D721Med (cell line): ENCODE data around the gene LGMN.
A peak's percentile ranks its signal among the peaks of the same experiment; 100 is the strongest.

ENCODE experiments used
- DNase-seq: peaks from one replicate; pipeline ENCODE4 v3.0.0; 2011; ENCODE audit warnings: low spot score; ENCODE audit not compliant: insufficient read length
- FAIRE-seq: peaks from 2 replicates; lab custom pipeline; 2011; peaks lifted over from hg19 to GRCh38; lab: Jason Lieb, UNC
- TF ChIP-seq, protein P1 (sequence below): IDR thresholded peaks from 2 replicates; pipeline ENCODE4 v1.5.1; 2012; ENCODE audit warnings: mild to moderate bottlenecking, control low read depth; ENCODE audit not compliant: insufficient read depth; ENCODE audit errors: missing control alignments

LGMN gene

DNA sequence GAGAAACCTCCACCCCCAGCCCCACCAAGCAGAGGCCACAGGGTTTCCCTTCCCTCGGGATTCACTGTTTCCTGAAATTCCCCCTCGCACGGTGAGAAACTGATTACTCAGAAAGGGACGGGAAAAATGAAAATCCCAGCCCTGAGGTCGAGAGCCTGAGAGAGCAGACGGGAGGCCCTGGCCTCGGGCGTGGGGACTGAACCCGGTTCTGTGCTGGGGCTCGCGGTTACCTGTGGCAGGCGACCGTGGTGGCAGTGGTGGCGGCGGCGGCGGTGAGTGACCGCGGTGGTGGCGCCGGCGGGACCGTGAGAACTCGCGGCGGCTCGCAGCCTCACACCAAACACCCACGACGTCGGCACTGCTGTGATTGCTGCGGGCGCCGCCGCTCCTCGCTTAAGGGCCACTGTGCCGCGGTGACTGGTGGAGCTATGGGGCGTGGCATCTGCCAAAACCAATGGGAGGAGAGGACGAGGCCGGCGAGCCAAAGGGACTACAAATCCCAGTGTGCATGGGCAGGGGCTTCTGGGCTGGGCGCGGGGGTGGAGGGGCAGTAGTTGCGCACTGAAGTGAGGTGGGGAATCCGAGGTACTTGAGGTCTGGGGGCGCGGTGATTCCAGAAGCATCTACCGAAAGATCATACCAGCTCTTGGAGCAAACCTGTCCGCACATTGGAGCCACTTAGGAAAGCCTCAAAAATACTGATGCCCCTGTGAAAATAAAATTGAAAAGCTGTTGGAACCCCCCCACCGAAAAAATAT is at the start of gene LGMN:
TSS of gene LGMN (minus strand) at position 369 of the 758 bp plus-strand sequence. CDS start 15,841 bp downstream, outside the sequence.
- peak; percentile 93 for DNase-seq
- TF ChIP-seq, protein P1, sequence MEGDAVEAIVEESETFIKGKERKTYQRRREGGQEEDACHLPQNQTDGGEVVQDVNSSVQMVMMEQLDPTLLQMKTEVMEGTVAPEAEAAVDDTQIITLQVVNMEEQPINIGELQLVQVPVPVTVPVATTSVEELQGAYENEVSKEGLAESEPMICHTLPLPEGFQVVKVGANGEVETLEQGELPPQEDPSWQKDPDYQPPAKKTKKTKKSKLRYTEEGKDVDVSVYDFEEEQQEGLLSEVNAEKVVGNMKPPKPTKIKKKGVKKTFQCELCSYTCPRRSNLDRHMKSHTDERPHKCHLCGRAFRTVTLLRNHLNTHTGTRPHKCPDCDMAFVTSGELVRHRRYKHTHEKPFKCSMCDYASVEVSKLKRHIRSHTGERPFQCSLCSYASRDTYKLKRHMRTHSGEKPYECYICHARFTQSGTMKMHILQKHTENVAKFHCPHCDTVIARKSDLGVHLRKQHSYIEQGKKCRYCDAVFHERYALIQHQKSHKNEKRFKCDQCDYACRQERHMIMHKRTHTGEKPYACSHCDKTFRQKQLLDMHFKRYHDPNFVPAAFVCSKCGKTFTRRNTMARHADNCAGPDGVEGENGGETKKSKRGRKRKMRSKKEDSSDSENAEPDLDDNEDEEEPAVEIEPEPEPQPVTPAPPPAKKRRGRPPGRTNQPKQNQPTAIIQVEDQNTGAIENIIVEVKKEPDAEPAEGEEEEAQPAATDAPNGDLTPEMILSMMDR = no peak
- no peak for FAIRE-seq

DNA sequence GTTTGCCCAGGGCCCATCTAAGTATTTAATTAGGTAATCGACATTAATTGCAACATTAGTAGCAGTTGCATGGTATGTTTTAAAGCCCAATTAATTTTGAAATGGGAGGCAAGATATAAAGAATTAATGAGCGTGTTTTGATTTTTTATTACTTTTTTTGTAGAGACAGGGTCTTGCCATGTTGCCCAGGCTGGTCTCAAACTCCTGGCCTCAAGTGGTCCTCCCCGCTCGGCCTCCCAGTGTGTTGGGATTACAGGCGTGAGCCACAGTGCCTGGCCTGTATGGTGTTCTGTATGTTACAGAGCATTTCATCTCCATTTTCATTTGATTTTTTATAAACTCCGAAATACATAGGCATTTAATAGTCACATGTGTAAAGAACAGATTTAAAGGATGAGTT is 46.5 kb upstream of the LGMN start:
- FAIRE-seq (no peak), DNase-seq (no peak)
- TF ChIP-seq, protein P1 = no peak

DNA sequence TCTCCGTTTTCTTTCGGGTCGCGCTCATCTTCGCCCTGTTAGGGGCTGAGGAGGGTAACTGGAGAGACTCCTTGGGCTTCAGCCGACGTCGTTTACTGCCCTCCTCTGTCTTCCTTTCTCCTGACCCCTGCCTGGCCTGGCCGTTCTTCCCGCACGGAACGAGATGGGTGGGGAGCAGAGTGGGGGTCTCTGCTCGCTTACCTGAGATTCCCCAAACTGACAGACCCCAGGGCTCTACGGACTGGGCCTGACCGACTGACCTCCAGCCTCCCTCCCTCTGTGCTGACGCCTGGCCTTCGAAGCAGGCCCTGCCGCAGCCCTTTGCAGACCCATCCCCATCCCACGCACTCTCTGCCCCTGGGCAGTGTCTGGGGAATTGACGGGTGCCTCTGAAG is 46.1 kb upstream of the LGMN start:
- FAIRE-seq = no peak
- TF ChIP-seq, protein P1 = no peak
- DNase-seq = no peak

DNA sequence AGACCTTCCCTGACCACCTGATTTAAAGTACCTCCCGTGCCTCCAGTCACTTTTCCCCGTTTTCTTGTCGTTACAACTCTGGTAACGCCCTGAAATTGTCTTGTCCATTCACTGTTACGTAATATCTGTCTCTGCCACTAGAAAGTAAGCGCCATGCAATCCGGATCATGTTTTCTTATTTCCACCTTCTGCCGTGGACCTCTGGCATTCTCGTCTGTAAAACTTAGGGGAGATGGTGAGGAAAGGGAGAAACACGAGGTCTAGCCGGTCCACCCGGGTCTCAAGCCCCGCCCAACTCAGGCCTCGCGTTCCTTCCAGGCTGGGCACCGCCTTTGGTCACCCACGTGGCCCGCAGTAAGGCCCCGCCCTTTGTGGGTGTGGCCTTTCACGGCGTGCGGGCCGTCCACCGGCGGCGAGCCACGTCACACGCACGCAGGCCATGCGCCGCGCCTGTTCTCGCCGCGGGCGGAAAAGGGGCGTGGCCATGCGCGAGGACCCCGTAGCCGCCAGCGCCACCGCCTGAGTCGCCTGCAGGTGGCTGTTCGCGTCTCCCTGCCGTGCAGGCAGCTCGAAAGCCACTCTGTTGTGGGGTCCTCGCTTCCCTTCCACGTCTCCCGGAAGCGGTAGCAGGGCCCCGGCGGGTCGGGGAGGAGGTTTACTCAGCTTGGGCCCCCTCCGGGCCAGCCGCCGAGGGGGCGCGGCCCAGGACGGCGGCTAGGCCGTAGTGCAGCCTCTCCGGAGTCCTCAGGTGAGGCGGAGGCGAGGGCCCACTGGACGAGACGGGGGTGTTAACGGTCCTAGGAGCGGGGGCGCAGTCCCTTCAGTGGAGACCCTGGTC is 45.5 kb upstream of the LGMN start, which contains the start of gene GOLGA5:
TSS of gene GOLGA5 (plus strand) at position 597 of the 838 bp plus-strand sequence. CDS start 3,133 bp downstream, outside the sequence.
- TF ChIP-seq, protein P1 = no peak
- FAIRE-seq (no peak), DNase-seq (peak; percentile 34)

DNA sequence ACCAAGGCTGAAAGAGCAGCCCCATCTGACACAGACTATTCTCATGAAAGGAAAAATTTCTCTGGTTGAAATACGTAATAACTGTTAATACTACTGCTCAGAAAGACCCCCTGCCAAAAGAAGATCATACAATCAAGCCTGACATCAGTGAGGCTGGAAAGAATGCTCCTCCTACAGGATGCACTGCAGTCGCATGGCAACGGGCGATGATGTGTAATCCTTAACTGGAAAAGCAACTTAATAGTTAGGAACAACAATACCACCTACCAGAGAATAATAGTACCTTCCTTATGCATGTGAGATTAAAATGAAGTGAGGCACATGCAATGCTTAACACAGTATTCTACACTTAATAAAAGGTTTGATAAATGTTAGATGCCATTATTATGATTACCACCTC is 44.5 kb upstream of the LGMN start:
- no peak for DNase-seq

DNA sequence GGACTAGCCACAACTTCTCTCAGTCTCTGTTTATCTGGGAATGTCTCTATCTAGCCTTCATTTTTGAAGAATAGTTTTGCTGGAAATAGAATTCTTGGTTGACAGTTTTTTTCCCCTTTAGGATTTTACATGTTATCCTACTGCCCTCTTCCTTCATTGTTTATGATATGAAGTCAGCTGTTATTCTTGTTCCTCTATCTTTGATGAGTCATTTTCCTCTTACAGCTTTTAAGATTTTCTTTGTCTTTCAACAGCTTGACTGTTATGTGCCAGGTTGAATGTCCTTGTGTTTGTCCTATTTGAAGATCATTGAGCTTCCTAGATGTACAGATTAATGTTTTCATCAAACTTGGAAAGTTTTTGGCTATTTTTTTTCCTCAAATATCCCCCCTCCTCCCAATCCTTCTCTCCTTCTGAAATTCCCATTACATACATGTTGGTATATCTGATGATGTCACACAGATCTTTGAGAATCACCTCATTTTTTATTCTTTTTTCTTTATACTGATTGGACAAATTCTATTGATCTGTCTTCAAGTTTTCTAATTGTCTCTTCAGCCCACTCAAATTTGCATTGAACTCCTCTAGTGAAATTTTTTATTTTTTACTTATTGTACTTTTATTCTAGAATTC is 41.1 kb upstream of the LGMN start:
- TF ChIP-seq, protein P1 = no peak
- no peak for DNase-seq
- no peak for FAIRE-seq

More for the DNA sequence above, 44.5 kb upstream of the LGMN start:
- FAIRE-seq = no peak
- TF ChIP-seq, protein P1 = no peak
